Measurements from ENCODE around the gene APMAP. TPM values are rescaled to one million over a fixed set of nuclear protein-coding genes. Genes with fewer than 3 reads are reported as not detected.

Gene APMAP
- total RNA-seq, 1 experiment from 2014 or later: 82.7 TPM

- TF ChIP-seq TCF7L2 (IDR thresholded peaks at IDR 0.05; ENCODE audit: borderline replicate concordance, extremely low read depth, insufficient read depth, insufficient read length) (no peak), POLR2AphosphoS5 (IDR thresholded peaks at IDR 0.05; ENCODE audit: low read depth, low read length) (no peak), EZH2phosphoT487 (IDR thresholded peaks at IDR 0.05; ENCODE audit: borderline replicate concordance) (no peak), EZH2 (IDR thresholded peaks at IDR 0.05) (no peak), CEBPB (IDR thresholded peaks at IDR 0.05; ENCODE audit: low read depth) (no peak), ZFX (IDR thresholded peaks at IDR 0.05) (no peak)
These were observed 15.2 kb downstream of the APMAP start (continued) for GRCh38 chr20:24977336-24977735.

GRCh38 chr20:24972341-24972740 is 20.2 kb downstream of the APMAP start:
- ChIA-PET RAD21 (ENCODE audit: low non-redundant PET in 1 of 2, low total read pairs in 2 of 2, uncharacterized antibody in 2 of 2, unreplicated experiment in 2 of 2) (no interaction called here), POLR2A (no interaction called here), CTCF (no interaction called here)
- intact Hi-C loops (cut with micrococcal nuclease): no loop called here
- Histone ChIP-seq H3K36me3 (ENCODE audit: control insufficient read depth in 1 of 2, insufficient read depth in 2 of 2, low read length in 2 of 2) (peaks cover 22 to 38% of the 10 kb centered on the region in 2 experiments), H3K4me3 (replicated peaks in 1 of 2; ENCODE audit: low read depth in 1 of 2, low read length in 2 of 2) (no peak overlapping the region), H3K27ac (ENCODE audit: low read depth, low read length) (no peak overlapping the region), H3K9me2 (ENCODE audit: insufficient read depth) (no peaks in the 10 kb centered on the region), H3K4me2 (ENCODE audit: low read length) (no peak overlapping the region), H3K27me3 (ENCODE audit: insufficient read depth, low read length) (no peaks in the 10 kb centered on the region), H2AFZ (ENCODE audit: low read depth, low read length, poor library complexity, severe bottlenecking) (no peak overlapping the region), H3K9me3 (ENCODE audit: control insufficient read depth in 1 of 2, insufficient read depth in 1 of 2, low read depth in 1 of 2, low read length in 2 of 2) (peaks cover 0 to 5% of the 10 kb centered on the region in 2 experiments; a peak in 1 of 4 replicates), H3K9ac (ENCODE audit: low read length) (no peak overlapping the region), H4K20me1 (ENCODE audit: insufficient read depth) (no peaks in the 10 kb centered on the region), H3K79me2 (ENCODE audit: insufficient read depth, low read length) (peaks cover 26% of the 10 kb centered on the region), H3K4me1 (ENCODE audit: control insufficient read depth in 1 of 2, insufficient read depth in 2 of 2, low read length in 2 of 2) (no peaks in the 10 kb centered on the region)
- no peak for DNase-seq (ENCODE audit: low read depth, low spot score)
- no peak for ATAC-seq
- BruUV-seq (replicated peaks): no TSS peak
- TF ChIP-seq MAX (IDR thresholded peaks at IDR 0.05) (no peak), SIN3A (IDR thresholded peaks at IDR 0.05; ENCODE audit: low read depth) (no peak), ZFX (IDR thresholded peaks at IDR 0.05) (no peak), FOSL1 (IDR thresholded peaks at IDR 0.05; ENCODE audit: low read depth) (no peak), POLR2A (IDR thresholded peaks at IDR 0.05; ENCODE audit: borderline replicate concordance, extremely low read depth, insufficient read depth, insufficient read length) (no peak), YY1 (IDR thresholded peaks at IDR 0.05; ENCODE audit: extremely low read depth, insufficient replicate concordance, low read depth, low read length) (no peak), EZH2 (IDR thresholded peaks at IDR 0.05) (no peak), SRF (IDR thresholded peaks at IDR 0.05; ENCODE audit: low read depth) (no peak), ATF3 (IDR thresholded peaks at IDR 0.05) (no peak), ELF1 (IDR thresholded peaks at IDR 0.05; ENCODE audit: borderline replicate concordance, low read depth) (no peak), RAD21 (IDR thresholded peaks at IDR 0.05; ENCODE audit: low read depth) (no peak), POLR2AphosphoS5 (IDR thresholded peaks at IDR 0.05; ENCODE audit: low read depth, low read length) (no peak), REST (IDR thresholded peaks at IDR 0.05; ENCODE audit: low read depth) (no peak), ZNF274 (IDR thresholded peaks at IDR 0.05; ENCODE audit: low read depth, low read length) (no peak), ZBTB33 (IDR thresholded peaks at IDR 0.05; ENCODE audit: extremely low read depth, insufficient replicate concordance, low read length) (no peak), CEBPB (IDR thresholded peaks at IDR 0.05; ENCODE audit: low read depth) (no peak), EZH2phosphoT487 (IDR thresholded peaks at IDR 0.05; ENCODE audit: borderline replicate concordance) (no peak)
